GM12878 (cell line): ENCODE data around the gene PPP4R1. TPM values are rescaled to one million over a fixed set of nuclear protein-coding genes. Genes with fewer than 3 reads are reported as not detected.

Experiments used
- ATAC-seq: fragments of 200-7000 bp; cut with Tn5 transposase; 3 replicates; pipeline ENCODE4 v1.9.1; 2020; ENCODE audit warnings: mild to moderate bottlenecking, moderate library complexity
- BruUV-seq: library from RNA; stranded (reverse); fragments of 400-500 nt; replicated peaks from 2 replicates; lab custom pipeline; 2021; lab: Mats Ljungman, UMichigan
- CTCF ChIA-PET: fragments of 300-600 bp; sonication (Branson Sonifier 250); formaldehyde crosslinking; extraction: SDS; loops from one replicate; lab custom pipeline; 2021; ENCODE audit warnings: inconsistent platforms; lab: Yijun Ruan, JAX
- POLR2A ChIA-PET: fragments of 350-600 bp; formaldehyde crosslinking; extraction: SDS; loops from one replicate; lab custom pipeline; 2021; ENCODE audit warnings: inconsistent platforms; lab: Charles Lee
- RAD21 ChIA-PET: fragments of 300-600 bp; sonication (Branson Sonifier 250); formaldehyde crosslinking; loops from one replicate; lab custom pipeline; 2023; ENCODE audit warnings: antibody characterized with exemption; ENCODE audit not compliant: unreplicated experiment; lab: Charles Lee
- SMC1A ChIA-PET: fragments of 300-600 bp; sonication (Branson Sonifier 250); formaldehyde crosslinking; loops from one replicate; lab custom pipeline; 2023; ENCODE audit not compliant: unreplicated experiment, uncharacterized antibody; lab: Charles Lee
- DNase-seq: peaks from one replicate; pipeline ENCODE4 v3.0.0-alpha.2; 2011; ENCODE audit warnings: low read depth, low spot score
- FAIRE-seq: peaks from 3 replicates; lab custom pipeline; 2011; peaks lifted over from hg19 to GRCh38; lab: Jason Lieb, UNC
- H2AFZ ChIP-seq: 2 replicates; pipeline ENCODE4 v1.6.0; 2011; ENCODE audit warnings: low read depth, low read length, control low read depth; ENCODE audit not compliant: control insufficient read depth
- H3K27ac ChIP-seq: 2 replicates; pipeline ENCODE4 v1.5.1; 2011; ENCODE audit warnings: control low read depth; ENCODE audit not compliant: control insufficient read depth, insufficient read depth
- H3K27me3 ChIP-seq, 2 experiments: replicated peaks in 1 of 2; 2 replicates each; pipeline versions ENCODE4 v1.6.0 to v1.6.1; 2011; ENCODE audit warnings: low read length in 1 of 2; ENCODE audit not compliant: control insufficient read depth in 2 of 2, insufficient read depth in 2 of 2
- H3K36me3 ChIP-seq, 2 experiments: 2 replicates each; pipeline ENCODE4 v1.5.1; 2011; ENCODE audit warnings: low read length in 1 of 2; ENCODE audit not compliant: control insufficient read depth in 2 of 2, insufficient read depth in 2 of 2
- H3K4me1 ChIP-seq: 2 replicates; pipeline ENCODE4 v1.6.1; 2011; ENCODE audit warnings: mild to moderate bottlenecking, low read length, moderate library complexity, mixed read lengths; ENCODE audit not compliant: control insufficient read depth, insufficient read depth
- H3K4me2 ChIP-seq: 2 replicates; pipeline ENCODE4 v1.6.0; 2011; ENCODE audit warnings: control low read depth; ENCODE audit not compliant: control insufficient read depth, insufficient read depth
- H3K4me3 ChIP-seq: fragments of 200-600 bp; sonication (generic); 2 replicates; pipeline ENCODE4 v1.5.1; 2016
- H3K79me2 ChIP-seq: 2 replicates; pipeline ENCODE4 v1.6.0; 2011; ENCODE audit warnings: low read length; ENCODE audit not compliant: control insufficient read depth, insufficient read depth
- H3K9ac ChIP-seq: 2 replicates; pipeline ENCODE4 v1.8.0; 2011; ENCODE audit warnings: low read length, control low read depth, mixed read lengths; ENCODE audit not compliant: control insufficient read depth, insufficient read depth
- H3K9me3 ChIP-seq: replicated peaks from 3 replicates; pipeline ENCODE4 v1.5.1; 2011; ENCODE audit warnings: mild to moderate bottlenecking, low read length; ENCODE audit not compliant: control insufficient read depth, insufficient read depth
- H4K20me1 ChIP-seq: 2 replicates; pipeline ENCODE4 v1.6.0; 2011; ENCODE audit not compliant: control insufficient read depth, insufficient read depth
- ATF7 ChIP-seq: fragments of 450-650 bp; IDR thresholded peaks from 2 replicates; pipeline ENCODE4 v1.6.1; 2016; ENCODE audit warnings: low read depth, mild to moderate bottlenecking
- CBFB ChIP-seq: IDR thresholded peaks from 2 replicates; pipeline ENCODE4 v1.6.1; 2016; ENCODE audit warnings: antibody characterized with exemption, low read depth
- CBX3 ChIP-seq: fragments of 200-600 bp; sonication (generic); IDR thresholded peaks from 2 replicates; pipeline ENCODE4 v1.6.1; 2016; ENCODE audit warnings: low read depth, borderline replicate concordance
- CREB1 ChIP-seq: IDR thresholded peaks from 2 replicates; pipeline ENCODE4 v1.6.1; 2012; ENCODE audit warnings: low read depth, mild to moderate bottlenecking, inconsistent platforms
- FOS ChIP-seq: IDR thresholded peaks from 3 replicates; pipeline ENCODE4 v1.6.1; 2011; ENCODE audit warnings: borderline replicate concordance; ENCODE audit not compliant: insufficient read length; ENCODE audit errors: extremely low read depth
- FOXK2 ChIP-seq: fragments of 450-650 bp; IDR thresholded peaks from 2 replicates; pipeline ENCODE4 v1.6.1; 2017; ENCODE audit warnings: mild to moderate bottlenecking, moderate library complexity
- GATAD2B ChIP-seq: fragments of 450-650 bp; conservative IDR thresholded peaks from 2 replicates; pipeline ENCODE4 v1.6.1; 2017; ENCODE audit warnings: low read depth, mild to moderate bottlenecking, moderate library complexity
- NR2C2 ChIP-seq: IDR thresholded peaks from 2 replicates; pipeline ENCODE4 v1.6.1; 2011; ENCODE audit warnings: borderline replicate concordance, low read depth; ENCODE audit not compliant: control insufficient read depth, insufficient read length
- POLR2AphosphoS2 ChIP-seq: IDR thresholded peaks from 2 replicates; pipeline ENCODE4 v1.6.1; 2011; ENCODE audit warnings: low read depth, mild to moderate bottlenecking, low read length, improper control_type of control experiment, moderate library complexity
- POU2F2 ChIP-seq: IDR thresholded peaks from 3 replicates; pipeline ENCODE4 v1.6.1; 2011; ENCODE audit warnings: low read depth, mild to moderate bottlenecking, low read length, borderline replicate concordance
- SMAD1 ChIP-seq: fragments of 450-650 bp; IDR thresholded peaks from 2 replicates; pipeline ENCODE4 v1.6.1; 2018; ENCODE audit warnings: mild to moderate bottlenecking, low read depth; ENCODE audit not compliant: partially characterized antibody
- SUPT20H ChIP-seq: IDR thresholded peaks from 2 replicates; pipeline ENCODE4 v1.6.1; 2011; ENCODE audit warnings: low read depth, mild to moderate bottlenecking, low read length, moderate library complexity, borderline replicate concordance; ENCODE audit not compliant: control insufficient read depth
- ZNF274 ChIP-seq: IDR thresholded peaks from one replicate; pipeline ENCODE4 v1.8.0; 2011; ENCODE audit not compliant: insufficient read length, insufficient read depth
- WGBS: methylation state at CpG from one replicate; pipeline ENCODE4 v1.1.6; 2016; ENCODE audit warnings: low lambda C conversion rate; ENCODE audit not compliant: insufficient replicate concordance, insufficient coverage; ENCODE audit errors: missing lambda C conversion rate; 5-methylcytosine and 5-hydroxymethylcytosine counted together
- in situ Hi-C: fragments of 300-500 bp; cut with MboI; formaldehyde crosslinking; loops from 9 replicates; pipeline ENCODE4 v1.14.3; 2018; ENCODE audit warnings: mixed read lengths
- intact Hi-C: fragments of 100-400 bp; cut with micrococcal nuclease; formaldehyde crosslinking; loops from one replicate; pipeline ENCODE4 v1.14.2; 2022; ENCODE audit not compliant: unreplicated experiment
- polyA plus RNA-seq, 11 experiments: library from polyadenylated mRNA; depleted of rRNA in 4 of 11; unstranded in 6 of 11; stranded (reverse) in 5 of 11; fragments of >200 nt; fragmentation: Nextera tagmentation in 4 of 11; fragmentation: Illumina TruSeq in 1 of 11; extraction: Ambion mirVana in 4 of 11; extraction: Trizol in 1 of 11; gene quantifications; 1 replicate in 1 of 11; 2 replicates in 10 of 11; pipeline versions ENCODE4 v1.2.1 to v1.2.3, GENCODE V29; 2011 to 2016; ENCODE audit warnings: inconsistent platforms in 2 of 11, missing spikeins in 2 of 11, low read depth in 1 of 11
- total RNA-seq, 4 experiments: library from RNA; depleted of rRNA in 3 of 4; stranded (reverse); fragments of >200 nt in 3 of 4; fragmentation: Illumina TruSeq in 1 of 4; extraction: Trizol in 1 of 4; gene quantifications; 2 replicates each; pipeline versions ENCODE4 v1.2.1 to v1.2.3, GENCODE V29; 2013 to 2021
- TF ChIP-seq, protein P1 (sequence below): fragments of 450-650 bp; IDR thresholded peaks from 2 replicates; pipeline ENCODE4 v1.6.1; 2018; ENCODE audit warnings: borderline replicate concordance, mild to moderate bottlenecking; ENCODE audit not compliant: partially characterized antibody

Gene PPP4R1
- total and polyA plus RNA-seq, 10 of the 15 experiments (the other 5 are each of a cell fraction or from before 2014, with no cell fraction given): 10.9 to 44.4 (median 26.0) TPM

DNA sequence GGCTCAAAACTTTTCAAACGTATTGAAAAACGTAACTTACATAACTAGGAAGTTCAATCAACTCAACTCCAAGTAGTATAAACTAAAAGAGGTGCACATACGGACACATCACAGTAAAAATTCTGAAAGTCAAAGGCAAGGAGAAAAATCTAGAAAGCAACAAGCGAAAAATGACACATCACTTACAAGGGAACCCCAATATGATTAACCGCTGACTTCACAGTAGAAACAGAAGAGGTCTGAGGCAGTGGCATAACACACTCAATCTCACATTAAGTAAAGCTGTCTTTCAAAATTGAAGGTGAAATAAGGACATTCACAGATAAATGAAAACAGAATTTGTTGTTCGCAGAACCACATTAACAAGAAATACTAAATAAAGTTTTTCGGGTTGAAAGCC is 32.7 kb downstream of the PPP4R1 start:
- no peak overlapping the region for H2AFZ ChIP-seq
- SMC1A ChIA-PET: interaction anchor here (1.0 kb wide), 1 partner anchor 35 kb away, joined by 3 read pairs; no protein-coding TSS in a partner anchor
- H3K4me3 ChIP-seq: no peak overlapping the region
- H3K4me2 ChIP-seq: no peak overlapping the region
- RAD21 ChIA-PET: no interaction called here
- H3K9me3 ChIP-seq: no peaks in the 10 kb centered on the region; the same call in 2 of the 3 replicates
- no peaks in the 10 kb centered on the region for H3K27me3 ChIP-seq
- no TSS peak for BruUV-seq
- FAIRE-seq (no peak), ATAC-seq (no peak), DNase-seq (no peak)
- 97% methylated on average over 7 of the region's 7 CpGs for WGBS
- POLR2A ChIA-PET: no interaction called here
- peaks cover 4 to 6% of the 10 kb centered on the region in 2 experiments for H3K36me3 ChIP-seq
- intact Hi-C loops: no loop called here
- no peaks in the 10 kb centered on the region for H4K20me1 ChIP-seq
- no peak for TF ChIP-seq FOXK2
- no peak for TF ChIP-seq CREB1
- TF ChIP-seq, protein P1, sequence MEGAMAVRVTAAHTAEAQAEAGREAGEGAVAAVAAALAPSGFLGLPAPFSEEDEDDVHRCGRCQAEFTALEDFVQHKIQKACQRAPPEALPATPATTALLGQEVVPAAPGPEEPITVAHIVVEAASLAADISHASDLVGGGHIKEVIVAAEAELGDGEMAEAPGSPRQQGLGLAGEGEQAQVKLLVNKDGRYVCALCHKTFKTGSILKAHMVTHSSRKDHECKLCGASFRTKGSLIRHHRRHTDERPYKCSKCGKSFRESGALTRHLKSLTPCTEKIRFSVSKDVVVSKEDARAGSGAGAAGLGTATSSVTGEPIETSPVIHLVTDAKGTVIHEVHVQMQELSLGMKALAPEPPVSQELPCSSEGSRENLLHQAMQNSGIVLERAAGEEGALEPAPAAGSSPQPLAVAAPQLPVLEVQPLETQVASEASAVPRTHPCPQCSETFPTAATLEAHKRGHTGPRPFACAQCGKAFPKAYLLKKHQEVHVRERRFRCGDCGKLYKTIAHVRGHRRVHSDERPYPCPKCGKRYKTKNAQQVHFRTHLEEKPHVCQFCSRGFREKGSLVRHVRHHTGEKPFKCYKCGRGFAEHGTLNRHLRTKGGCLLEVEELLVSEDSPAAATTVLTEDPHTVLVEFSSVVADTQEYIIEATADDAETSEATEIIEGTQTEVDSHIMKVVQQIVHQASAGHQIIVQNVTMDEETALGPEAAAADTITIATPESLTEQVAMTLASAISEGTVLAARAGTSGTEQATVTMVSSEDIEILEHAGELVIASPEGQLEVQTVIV: no peak
- TF ChIP-seq NR2C2: no peak
- TF ChIP-seq POLR2AphosphoS2: no peak
- in situ Hi-C loops: no loop called here
- H3K27ac ChIP-seq: no peak overlapping the region
- no peak overlapping the region for H3K9ac ChIP-seq
- no peaks in the 10 kb centered on the region for H3K4me1 ChIP-seq
- no peaks in the 10 kb centered on the region for H3K79me2 ChIP-seq
- CTCF ChIA-PET: no interaction called here

- Histone ChIP-seq H3K9ac (no peak overlapping the region), H3K27ac (no peak overlapping the region), H2AFZ (no peak overlapping the region), H3K79me2 (no peaks in the 10 kb centered on the region), H3K36me3 (peaks cover 4 to 12% of the 10 kb centered on the region in 2 experiments; a peak in 3 of 4 replicates), H3K4me3 (no peak overlapping the region), H3K27me3 (no peaks in the 10 kb centered on the region), H4K20me1 (no peaks in the 10 kb centered on the region), H3K4me2 (no peak overlapping the region), H3K4me1 (no peaks in the 10 kb centered on the region), H3K9me3 (no peaks in the 10 kb centered on the region; the same call in 2 of the 3 replicates)
- ChIA-PET CTCF (interaction anchor here (0.6 to 1.3 kb wide), 3 partner anchors 9 to 95 kb away, joined by 3 read pairs; no protein-coding TSS in a partner anchor), POLR2A (no interaction called here), SMC1A (interaction anchor here (0.9 to 1.2 kb wide), 2 partner anchors 18 to 30 kb away, joined by 3 to 4 read pairs; no protein-coding TSS in a partner anchor), RAD21 (no interaction called here)
- BruUV-seq: no TSS peak
- in situ Hi-C loops: no loop called here
- TF ChIP-seq CBX3: no peak
- TF ChIP-seq POU2F2: no peak
- no peak for TF ChIP-seq SUPT20H
- no peak for TF ChIP-seq FOS
- TF ChIP-seq ATF7: no peak
- no peak for TF ChIP-seq CBFB
- no peak for TF ChIP-seq SMAD1
- TF ChIP-seq ZNF274: no peak
- TF ChIP-seq GATAD2B: no peak
- FAIRE-seq (no peak), DNase-seq (no peak), ATAC-seq (no peak)
- intact Hi-C loops: no loop called here
These were observed 36.1 kb downstream of the PPP4R1 start for GRCh38 chr18:9578306-9578705.
